ENCODE data around the gene AMN.

AMN gene

GRCh38 chr14:102914474-102915291 is 7.8 kb upstream of the AMN start:
- H3K4me3 ChIP-seq (ENCODE audit: low read depth, low read length), result no peak overlapping the region
- TF ChIP-seq CTCF (IDR thresholded peaks at IDR 0.05; ENCODE audit: low read depth, low read length), result no peak

GRCh38 chr14:102915292-102916110 is 7.0 kb upstream of the AMN start:
- H3K4me3 ChIP-seq (ENCODE audit: low read depth, low read length), result no peak overlapping the region
- no peak for TF ChIP-seq CTCF (IDR thresholded peaks at IDR 0.05; ENCODE audit: low read depth, low read length)

- TF ChIP-seq CTCF (IDR thresholded peaks at IDR 0.05; ENCODE audit: low read depth, low read length), result no peak
- no peak overlapping the region for H3K4me3 ChIP-seq (ENCODE audit: low read depth, low read length)
Observed at GRCh38 chr14:102916347-102917055, 6.0 kb upstream of the AMN start.

GRCh38 chr14:102917056-102917385 is 5.4 kb upstream of the AMN start:
- H3K4me3 ChIP-seq (ENCODE audit: low read depth, low read length), result no peak overlapping the region
- no peak for TF ChIP-seq CTCF (IDR thresholded peaks at IDR 0.05; ENCODE audit: low read depth, low read length)

GRCh38 chr14:102917469-102918211 is 4.8 kb upstream of the AMN start:
- no peak overlapping the region for H3K4me3 ChIP-seq (ENCODE audit: low read depth, low read length)

GRCh38 chr14:102918438-102918837 is 4.0 kb upstream of the AMN start:
- no peak for TF ChIP-seq CTCF (IDR thresholded peaks at IDR 0.05; ENCODE audit: low read depth, low read length)

More at GRCh38 chr14:102917469-102918211, 4.8 kb upstream of the AMN start:
- peak; percentile 64 for TF ChIP-seq CTCF (IDR thresholded peaks at IDR 0.05; ENCODE audit: low read depth, low read length)

More at GRCh38 chr14:102918438-102918837, 4.0 kb upstream of the AMN start:
- no peak overlapping the region for H3K4me3 ChIP-seq (ENCODE audit: low read depth, low read length)

All from WI38 (cell line).